SJSA1 (cell line): ENCODE measurements around the gene GAREM1. TPM values are rescaled to one million over a fixed set of nuclear protein-coding genes. Genes with fewer than 3 reads are reported as not detected.
"Not testable (repeated sequence)": the region's sequence is repeated elsewhere in the genome, so short reads cannot be mapped to it uniquely, and the experiment has no call there.

Source experiments
- DNase-seq, 2 experiments: peaks; one replicate each; pipeline ENCODE4 v3.0.0-alpha.2; 2015 to 2020; ENCODE audit warnings: low spot score in 2 of 2, low read depth in 1 of 2
- H3K27ac ChIP-seq: fragments of 250-450 bp; sonication (Bioruptor Pico); 2 replicates; pipeline ENCODE4 v1.5.1; 2020; ENCODE audit warnings: mild to moderate bottlenecking, moderate library complexity
- H3K27me3 ChIP-seq: fragments of 250-450 bp; sonication (Bioruptor Pico); replicated peaks from 2 replicates; pipeline ENCODE4 v1.5.1; 2020; ENCODE audit warnings: mild to moderate bottlenecking, moderate library complexity
- H3K36me3 ChIP-seq: fragments of 250-450 bp; sonication (Bioruptor Pico); 2 replicates; pipeline ENCODE4 v1.5.1; 2020; ENCODE audit warnings: mild to moderate bottlenecking
- H3K4me1 ChIP-seq: fragments of 250-450 bp; sonication (Bioruptor Pico); replicated peaks from 2 replicates; pipeline ENCODE4 v1.6.1; 2021; ENCODE audit warnings: mild to moderate bottlenecking
- H3K4me3 ChIP-seq: fragments of 250-450 bp; sonication (Bioruptor Pico); 2 replicates; pipeline ENCODE4 v1.5.1; 2020; ENCODE audit warnings: mild to moderate bottlenecking
- H3K9me3 ChIP-seq: fragments of 250-450 bp; sonication (Bioruptor Pico); replicated peaks from 2 replicates; pipeline ENCODE4 v1.5.1; 2020; ENCODE audit warnings: mild to moderate bottlenecking
- total RNA-seq: library from RNA; depleted of rRNA; stranded (reverse); fragments of >200 nt; shearing (Covaris generic); gene quantifications from 2 replicates; pipeline ENCODE4 v1.2.3, GENCODE V29; 2014

GAREM1 gene
- total RNA-seq, 1 experiment from 2014 or later: 5.1 TPM

DNA sequence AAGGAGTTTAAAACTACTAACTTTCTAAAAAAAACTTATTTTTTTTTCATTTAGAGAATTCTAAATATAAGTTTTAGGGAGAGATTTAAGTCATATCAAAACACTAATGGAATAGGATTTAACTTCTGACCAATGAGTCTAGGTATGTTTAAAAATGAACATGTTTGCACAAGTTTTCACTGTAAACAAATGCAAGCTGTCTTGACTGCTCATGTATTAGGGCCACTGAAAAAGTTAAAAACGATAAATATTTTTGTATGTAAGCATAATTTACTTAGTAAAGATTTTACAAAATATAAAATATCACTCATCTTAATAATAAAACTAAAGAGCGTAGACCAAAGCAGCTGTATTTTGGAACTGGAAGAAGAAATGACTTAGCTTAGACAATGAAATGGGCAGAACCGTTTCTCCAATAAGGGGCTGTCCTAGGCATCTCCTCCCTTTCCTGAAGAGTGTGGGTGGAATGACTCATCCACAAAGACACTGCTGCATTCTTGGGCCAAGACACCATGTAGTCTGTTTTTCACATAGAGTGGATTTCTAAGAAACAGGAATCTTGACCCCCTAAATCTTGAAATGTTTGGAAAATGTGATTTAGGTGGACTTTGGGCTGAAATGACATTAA lies 162.1 kb downstream of the GAREM1 start:
- no peak overlapping the region for H3K4me3 ChIP-seq
- H3K27ac ChIP-seq: peak overlapping the region; percentile 54
- H3K9me3 ChIP-seq: no peaks in the 10 kb centered on the region
- H3K4me1 ChIP-seq: peaks cover 12% of the 10 kb centered on the region
- DNase-seq: peak; percentile 70 to 84
- H3K36me3 ChIP-seq: no peaks in the 10 kb centered on the region
- H3K27me3 ChIP-seq: no peaks in the 10 kb centered on the region

- DNase-seq: no peak
- Histone ChIP-seq H3K4me1 (peaks cover 13% of the 10 kb centered on the region), H3K4me3 (no peak overlapping the region), H3K9me3 (no peaks in the 10 kb centered on the region), H3K27ac (no peak overlapping the region), H3K27me3 (no peaks in the 10 kb centered on the region), H3K36me3 (no peaks in the 10 kb centered on the region)
Measured at GRCh38 chr18:32303400-32303799, 167.3 kb downstream of the GAREM1 start.

DNA sequence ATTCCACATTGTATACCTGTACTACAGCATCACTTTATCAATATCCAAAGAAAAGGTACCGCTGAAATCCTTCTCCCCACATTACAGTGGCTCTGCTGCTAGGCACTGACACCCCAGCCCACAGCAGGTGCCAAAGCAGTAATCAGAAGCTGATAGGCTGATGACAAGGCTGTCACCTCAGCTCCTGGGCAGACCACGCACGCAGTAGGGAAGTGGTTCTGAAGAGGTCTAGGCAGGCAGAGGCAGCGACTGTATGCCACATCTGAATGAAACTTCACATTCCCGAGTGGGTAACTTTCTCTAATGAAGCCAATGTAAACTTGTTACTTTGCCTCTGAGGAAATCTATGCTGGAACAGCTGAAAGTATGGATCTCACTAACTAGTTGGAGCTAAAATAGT lies 167.9 kb downstream of the GAREM1 start:
- Histone ChIP-seq H3K27ac (no peak overlapping the region), H3K9me3 (no peaks in the 10 kb centered on the region), H3K27me3 (no peaks in the 10 kb centered on the region), H3K36me3 (no peaks in the 10 kb centered on the region), H3K4me1 (peaks cover 8% of the 10 kb centered on the region), H3K4me3 (no peak overlapping the region)
- no peak for DNase-seq

GRCh38 chr18:32301976-32302743 lies 168.5 kb downstream of the GAREM1 start:
- H3K4me3 ChIP-seq: no peak overlapping the region
- no peaks in the 10 kb centered on the region for H3K27me3 ChIP-seq
- peak overlapping the region; percentile 14; the same call in 1 of the 2 replicates for H3K27ac ChIP-seq
- H3K9me3 ChIP-seq: no peaks in the 10 kb centered on the region
- DNase-seq: peak in 1 of 2 experiments; percentile 27
- peaks cover 8% of the 10 kb centered on the region for H3K4me1 ChIP-seq
- no peaks in the 10 kb centered on the region for H3K36me3 ChIP-seq

DNA sequence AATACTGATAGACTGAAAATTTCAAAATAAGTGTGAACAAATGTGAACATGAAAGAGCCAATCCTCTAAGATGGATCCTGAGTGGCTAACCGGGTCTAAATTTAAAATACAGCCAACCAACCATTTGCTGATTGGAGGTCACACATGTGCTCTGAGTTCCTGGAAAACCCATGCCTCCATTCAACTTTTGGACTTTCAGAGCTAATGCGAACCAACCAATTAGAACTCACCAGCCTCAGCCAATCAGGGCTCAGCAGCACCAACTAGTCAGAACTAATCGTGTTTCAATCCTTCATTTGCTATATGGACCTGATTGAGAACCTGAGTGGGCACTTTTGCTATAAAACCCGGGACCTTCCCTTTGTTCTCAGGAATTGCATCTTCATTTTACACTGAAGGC lies 169.3 kb downstream of the GAREM1 start:
- DNase-seq: no peak
- Histone ChIP-seq H3K36me3 (no peaks in the 10 kb centered on the region), H3K9me3 (no peaks in the 10 kb centered on the region), H3K4me3 (no peak overlapping the region), H3K4me1 (peaks cover 8% of the 10 kb centered on the region), H3K27me3 (no peaks in the 10 kb centered on the region), H3K27ac (no peak overlapping the region)

- Histone ChIP-seq H3K4me3 (no peak overlapping the region), H3K27me3 (no peaks in the 10 kb centered on the region), H3K4me1 (peaks cover 8% of the 10 kb centered on the region), H3K27ac (no peak overlapping the region), H3K9me3 (no peaks in the 10 kb centered on the region), H3K36me3 (no peaks in the 10 kb centered on the region)
- no peak for DNase-seq
Measured at GRCh38 chr18:32300914-32301313, 169.8 kb downstream of the GAREM1 start.

- H3K27ac ChIP-seq: no peak overlapping the region
- H3K27me3 ChIP-seq: no peaks in the 10 kb centered on the region
- H3K36me3 ChIP-seq: no peaks in the 10 kb centered on the region
- DNase-seq: no peak
- peaks cover 8% of the 10 kb centered on the region for H3K4me1 ChIP-seq
- H3K9me3 ChIP-seq: no peaks in the 10 kb centered on the region
- H3K4me3 ChIP-seq: no peak overlapping the region
Measured at GRCh38 chr18:32299484-32299883, 171.2 kb downstream of the GAREM1 start.

GRCh38 chr18:32298171-32298667 lies 172.5 kb downstream of the GAREM1 start:
- H3K27ac ChIP-seq: no peak overlapping the region
- H3K4me1 ChIP-seq: peaks cover 8% of the 10 kb centered on the region
- H3K27me3 ChIP-seq: no peaks in the 10 kb centered on the region
- no peak overlapping the region for H3K4me3 ChIP-seq
- no peaks in the 10 kb centered on the region for H3K9me3 ChIP-seq
- no peaks in the 10 kb centered on the region for H3K36me3 ChIP-seq
- DNase-seq: no peak

- Histone ChIP-seq H3K36me3 (no peaks in the 10 kb centered on the region), H3K27ac (no peak overlapping the region), H3K4me3 (no peak overlapping the region), H3K9me3 (no peaks in the 10 kb centered on the region), H3K27me3 (no peaks in the 10 kb centered on the region), H3K4me1 (peaks cover 8% of the 10 kb centered on the region)
- DNase-seq: no peak
Measured at GRCh38 chr18:32297579-32298170, 173.0 kb downstream of the GAREM1 start.

DNA sequence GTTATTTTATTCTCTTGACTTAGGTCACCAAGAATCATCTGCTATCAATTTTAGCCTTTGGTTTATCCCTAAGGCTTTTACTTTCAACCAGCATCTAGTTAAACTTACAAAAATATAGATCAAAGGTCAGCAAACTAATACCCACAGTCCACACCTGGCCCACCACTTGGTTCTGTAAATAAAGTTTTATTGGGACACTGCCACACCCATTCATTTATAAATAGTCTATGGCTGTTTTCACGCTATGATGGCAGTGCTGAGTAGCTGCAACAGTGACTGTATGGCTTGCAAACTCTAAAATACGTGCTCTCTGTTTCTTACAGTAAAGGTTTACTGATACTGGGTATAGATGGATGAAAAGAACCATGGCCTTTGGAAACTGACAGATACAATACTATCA lies 173.8 kb downstream of the GAREM1 start:
- Histone ChIP-seq H3K4me3 (no peak overlapping the region), H3K27me3 (no peaks in the 10 kb centered on the region), H3K4me1 (peaks cover 2% of the 10 kb centered on the region), H3K27ac (no peak overlapping the region), H3K36me3 (no peaks in the 10 kb centered on the region), H3K9me3 (no peaks in the 10 kb centered on the region)
- DNase-seq: no peak

GRCh38 chr18:32295604-32296003 lies 175.1 kb downstream of the GAREM1 start:
- H3K27me3 ChIP-seq: no peaks in the 10 kb centered on the region
- H3K4me3 ChIP-seq: no peak overlapping the region
- H3K9me3 ChIP-seq: no peaks in the 10 kb centered on the region
- no peaks in the 10 kb centered on the region for H3K36me3 ChIP-seq
- H3K4me1 ChIP-seq: no peaks in the 10 kb centered on the region
- no peak for DNase-seq
- no peak overlapping the region for H3K27ac ChIP-seq

- Histone ChIP-seq H3K27ac (no peak overlapping the region), H3K36me3 (no peaks in the 10 kb centered on the region), H3K4me1 (no peaks in the 10 kb centered on the region), H3K9me3 (no peaks in the 10 kb centered on the region), H3K4me3 (no peak overlapping the region), H3K27me3 (no peaks in the 10 kb centered on the region)
- DNase-seq: no peak
Measured at GRCh38 chr18:32293107-32293506, 177.6 kb downstream of the GAREM1 start.

GRCh38 chr18:32291623-32292022 lies 179.1 kb downstream of the GAREM1 start:
- H3K4me3 ChIP-seq, H3K4me1 ChIP-seq, H3K27ac ChIP-seq, H3K27me3 ChIP-seq, DNase-seq, H3K9me3 ChIP-seq, H3K36me3 ChIP-seq: not testable (repeated sequence)

DNA sequence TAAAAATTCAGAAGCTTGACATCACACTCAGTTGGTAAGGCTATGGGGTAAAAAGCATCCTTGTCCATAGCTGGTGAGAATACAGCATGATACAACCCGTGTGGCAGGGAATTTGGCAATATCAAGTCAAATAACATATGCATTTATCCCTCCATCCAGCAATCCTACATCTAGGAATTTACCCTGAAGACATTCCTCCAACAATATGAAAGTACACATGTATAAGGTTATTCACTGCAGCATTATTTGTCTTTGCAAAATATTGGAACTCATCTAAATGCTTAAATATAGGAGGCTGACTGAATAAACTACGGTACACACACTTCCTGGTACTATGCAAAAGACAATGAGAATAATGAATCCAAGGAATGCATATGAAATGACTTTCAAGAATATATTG lies 179.9 kb downstream of the GAREM1 start:
- no peaks in the 10 kb centered on the region for H3K9me3 ChIP-seq
- no peak overlapping the region for H3K4me3 ChIP-seq
- no peaks in the 10 kb centered on the region for H3K4me1 ChIP-seq
- no peak overlapping the region for H3K27ac ChIP-seq
- no peaks in the 10 kb centered on the region for H3K27me3 ChIP-seq
- DNase-seq: no peak
- H3K36me3 ChIP-seq: no peaks in the 10 kb centered on the region
